PC-9 (cell line): ENCODE measurements around the gene TNFRSF14.

ENCODE experiments used
- CTCF ChIP-seq: fragments of 200-600 bp; sonication (generic); conservative IDR thresholded peaks from 2 replicates; pipeline ENCODE4 v1.6.1; 2017; ENCODE audit warnings: mixed run types, antibody characterized with exemption, mild to moderate bottlenecking, moderate library complexity
- EZH2 ChIP-seq: fragments of 200-600 bp; sonication (generic); IDR thresholded peaks from 2 replicates; pipeline ENCODE4 v1.8.0; 2017; ENCODE audit warnings: antibody characterized with exemption, low read depth

GRCh38 chr1:2611621-2612437 is 55.7 kb downstream of the TNFRSF14 start:
- TF ChIP-seq CTCF, result no peak
- TF ChIP-seq EZH2, result no peak
